H1 (cell line): Measurements from ENCODE around the gene HSPA5. TPM values are rescaled to one million over a fixed set of nuclear protein-coding genes. Genes with fewer than 3 reads are reported as not detected.

ENCODE experiments used
- CTCF ChIA-PET: fragments of 300-600 bp; sonication (Branson Sonifier 250); formaldehyde crosslinking; loops from one replicate; lab custom pipeline; 2021; ENCODE audit not compliant: partially characterized antibody; lab: Charles Lee
- POLR2A ChIA-PET: fragments of 300-600 bp; sonication (Branson Sonifier 250); formaldehyde crosslinking; loops from one replicate; lab custom pipeline; 2021; ENCODE audit warnings: inconsistent platforms; ENCODE audit not compliant: partially characterized antibody; lab: Charles Lee
- DNase-seq, 2 experiments: peaks; one replicate each; pipeline versions ENCODE4 v3.0.0 to v3.0.0-alpha.2; 2010 to 2022; ENCODE audit warnings: low spot score in 2 of 2, low read depth in 1 of 2, mixed read lengths in 1 of 2
- FAIRE-seq: peaks from 2 replicates; lab custom pipeline; 2011; peaks lifted over from hg19 to GRCh38; lab: Jason Lieb, UNC
- H2AFZ ChIP-seq: 2 replicates; pipeline ENCODE4 v1.8.1; 2012; ENCODE audit warnings: low read length, inconsistent platforms
- H2AK5ac ChIP-seq: 2 replicates; pipeline ENCODE4 v1.6.1; 2013; ENCODE audit warnings: low read depth, low read length
- H2BK120ac ChIP-seq: replicated peaks from 2 replicates; pipeline ENCODE3; 2013; ENCODE audit warnings: low read depth, low read length, inconsistent platforms
- H2BK12ac ChIP-seq: 2 replicates; pipeline ENCODE4 v1.6.1; 2013; ENCODE audit warnings: low read depth, low read length
- H2BK15ac ChIP-seq: 2 replicates; pipeline ENCODE4 v1.6.1; 2013; ENCODE audit warnings: low read length
- H2BK20ac ChIP-seq: 2 replicates; pipeline ENCODE4 v1.6.1; 2013; ENCODE audit warnings: low read length
- H2BK5ac ChIP-seq: 2 replicates; pipeline ENCODE4 v1.6.1; 2013; ENCODE audit warnings: low read depth, low read length
- H3K14ac ChIP-seq: 2 replicates; pipeline ENCODE4 v1.6.1; 2013; ENCODE audit warnings: inconsistent platforms; ENCODE audit not compliant: insufficient read length
- H3K18ac ChIP-seq: 2 replicates; pipeline ENCODE4 v1.6.1; 2013; ENCODE audit warnings: low read length; ENCODE audit errors: extremely low read depth
- H3K23ac ChIP-seq: 2 replicates; pipeline ENCODE4 v1.6.1; 2013; ENCODE audit warnings: inconsistent platforms; ENCODE audit not compliant: insufficient read length
- H3K23me2 ChIP-seq: 2 replicates; pipeline ENCODE4 v1.6.1; 2013; ENCODE audit warnings: low read depth, low read length
- H3K27ac ChIP-seq: 2 replicates; pipeline ENCODE4 v1.6.1; 2011; ENCODE audit warnings: low read depth, low read length, inconsistent platforms
- H3K27me3 ChIP-seq, 4 experiments: replicated peaks in 1 of 4; 1 replicate in 1 of 4; 2 replicates in 3 of 4; pipeline versions ENCODE4 v1.6.1 to v1.8.1; 2011 to 2013; ENCODE audit warnings: low read length in 3 of 4, mild to moderate bottlenecking in 3 of 4, inconsistent platforms in 2 of 4, mixed read lengths in 2 of 4, moderate library complexity in 1 of 4; ENCODE audit not compliant: control insufficient read depth in 3 of 4, insufficient read depth in 3 of 4; ENCODE audit errors: extremely low read depth in 1 of 4
- H3K36me3 ChIP-seq, 4 experiments: 2 replicates each; pipeline versions ENCODE4 v1.6.1 to v1.8.1; 2011 to 2013; ENCODE audit warnings: mild to moderate bottlenecking in 4 of 4, low read length in 3 of 4, moderate library complexity in 2 of 4, control low read depth in 1 of 4, inconsistent platforms in 1 of 4; ENCODE audit not compliant: insufficient read depth in 4 of 4, control insufficient read depth in 2 of 4
- H3K4ac ChIP-seq: replicated peaks from 2 replicates; pipeline ENCODE3; 2013; ENCODE audit warnings: low read length, low read depth, mixed read lengths, inconsistent platforms; ENCODE audit not compliant: insufficient read length
- H3K4me1 ChIP-seq, 4 experiments: replicated peaks in 1 of 4; 1 replicate in 1 of 4; 2 replicates in 3 of 4; pipeline versions ENCODE4 v1.6.1 to v1.8.1; 2011 to 2013; ENCODE audit warnings: low read length in 3 of 4, inconsistent platforms in 2 of 4, mixed read lengths in 1 of 4; ENCODE audit not compliant: insufficient read depth in 4 of 4, control insufficient read depth in 3 of 4
- H3K4me2 ChIP-seq, 2 experiments: 2 replicates each; pipeline versions ENCODE4 v1.6.1 to v1.8.1; 2011 to 2013; ENCODE audit warnings: low read depth in 2 of 2, low read length in 2 of 2, control low read depth in 1 of 2, inconsistent platforms in 1 of 2, mild to moderate bottlenecking in 1 of 2; ENCODE audit not compliant: insufficient read depth in 1 of 2
- H3K4me3 ChIP-seq, 4 experiments: fragments of 200-600, 300-600 bp in 1 of 4; sonication (generic), shearing (Covaris generic), sonication (Bioruptor Twin) in 1 of 4; 2 replicates each; pipeline versions ENCODE4 v1.5.1 to v1.8.1; 2011 to 2016; ENCODE audit warnings: low read length in 4 of 4, low read depth in 3 of 4, control low read depth in 2 of 4, inconsistent platforms in 2 of 4, mild to moderate bottlenecking in 2 of 4, mixed read lengths in 1 of 4, moderate library complexity in 1 of 4; ENCODE audit not compliant: insufficient read depth in 2 of 4; ENCODE audit errors: extremely low read depth in 1 of 4
- H3K56ac ChIP-seq: replicated peaks from 2 replicates; pipeline ENCODE3; 2013; ENCODE audit warnings: low read depth, mild to moderate bottlenecking, mixed read lengths, low read length, inconsistent platforms; ENCODE audit not compliant: insufficient read length
- H3K79me1 ChIP-seq: 2 replicates; pipeline ENCODE4 v1.6.1; 2013; ENCODE audit warnings: low read depth, low read length, control low read depth
- H3K79me2 ChIP-seq, 2 experiments: 2 replicates each; pipeline versions ENCODE4 v1.6.1 to v1.8.1; 2012 to 2013; ENCODE audit warnings: low read length in 2 of 2, mild to moderate bottlenecking in 2 of 2, inconsistent platforms in 1 of 2; ENCODE audit not compliant: insufficient read depth in 2 of 2, control insufficient read depth in 1 of 2
- H3K9ac ChIP-seq, 4 experiments: replicated peaks in 1 of 4; 1 replicate in 1 of 4; 2 replicates in 3 of 4; pipeline versions ENCODE4 v1.6.1 to v1.8.1; 2011 to 2013; ENCODE audit warnings: low read depth in 3 of 4, low read length in 3 of 4, control low read depth in 2 of 4, mild to moderate bottlenecking in 2 of 4, moderate library complexity in 2 of 4, inconsistent platforms in 1 of 4; ENCODE audit errors: extremely low read depth in 1 of 4
- H3K9me3 ChIP-seq, 2 experiments: 2 replicates each; pipeline versions ENCODE4 v1.6.1 to v1.8.1; 2012 to 2013; ENCODE audit warnings: mild to moderate bottlenecking in 2 of 2, moderate library complexity in 2 of 2, control low read depth in 1 of 2, inconsistent platforms in 1 of 2, low read depth in 1 of 2, low read length in 1 of 2, mixed read lengths in 1 of 2; ENCODE audit not compliant: insufficient read depth in 2 of 2
- H4K20me1 ChIP-seq, 2 experiments: replicated peaks in 1 of 2; 2 replicates each; pipeline versions ENCODE3 to v1.8.1; 2011 to 2013; ENCODE audit warnings: inconsistent platforms in 2 of 2, low read length in 2 of 2, mild to moderate bottlenecking in 1 of 2; ENCODE audit not compliant: insufficient read depth in 2 of 2, control insufficient read depth in 1 of 2
- H4K5ac ChIP-seq: 2 replicates; pipeline ENCODE4 v1.6.1; 2013; ENCODE audit warnings: low read length, low read depth, mixed read lengths, inconsistent platforms; ENCODE audit not compliant: insufficient read length
- H4K8ac ChIP-seq: 2 replicates; pipeline ENCODE4 v1.8.0; 2013; ENCODE audit warnings: mild to moderate bottlenecking, moderate library complexity, low read length, inconsistent platforms; ENCODE audit not compliant: insufficient read depth; ENCODE audit errors: extremely low read depth
- H4K91ac ChIP-seq: replicated peaks from 2 replicates; pipeline ENCODE3; 2013; ENCODE audit warnings: low read length, mixed read lengths, inconsistent platforms; ENCODE audit not compliant: insufficient read length
- CTCF ChIP-seq, 3 experiments: IDR thresholded peaks; 1 replicate in 2 of 3; 2 replicates in 1 of 3; pipeline versions ENCODE4 v1.5.1 to v1.6.1; 2011; ENCODE audit warnings: low read length in 3 of 3, mild to moderate bottlenecking in 3 of 3, inconsistent platforms in 2 of 3, low read depth in 1 of 3, moderate library complexity in 1 of 3; ENCODE audit not compliant: insufficient read depth in 1 of 3; ENCODE audit errors: control extremely low read depth in 1 of 3
- MAFK ChIP-seq: IDR thresholded peaks from 2 replicates; pipeline ENCODE4 v1.6.1; 2012; ENCODE audit warnings: low read depth, mild to moderate bottlenecking, improper control_type of control experiment, low read length
- POLR2AphosphoS5 ChIP-seq: IDR thresholded peaks from 2 replicates; pipeline ENCODE4 v1.6.1; 2011; ENCODE audit warnings: low read depth, low read length
- RAD21 ChIP-seq, 2 experiments: IDR thresholded peaks in 1 of 2; conservative IDR thresholded peaks in 1 of 2; 2 replicates each; pipeline ENCODE4 v1.6.1; 2011; ENCODE audit warnings: low read depth in 2 of 2, low read length in 2 of 2, improper control_type of control experiment in 1 of 2, inconsistent platforms in 1 of 2, mild to moderate bottlenecking in 1 of 2, moderate library complexity in 1 of 2
- WGBS, 2 experiments: shearing (Covaris generic) in 1 of 2; methylation state at CpG; one replicate each; pipeline versions ENCODE4 v1.1.6 to v1.1.7; 2013 to 2015; ENCODE audit warnings: low lambda C conversion rate in 2 of 2, mixed read lengths in 2 of 2, inconsistent platforms in 1 of 2, low coverage in 1 of 2, missing lambda C conversion rate in 1 of 2; ENCODE audit not compliant: insufficient replicate concordance in 2 of 2, insufficient coverage in 1 of 2, insufficient read length in 1 of 2; ENCODE audit errors: extremely low coverage in 1 of 2, missing lambda C conversion rate in 1 of 2; 5-methylcytosine and 5-hydroxymethylcytosine counted together
- polyA plus RNA-seq, 7 experiments: library from polyadenylated mRNA; depleted of rRNA in 3 of 7; stranded (reverse) in 5 of 7; unstranded in 2 of 7; fragments of >200 nt in 5 of 7; fragments of 200-250 nt in 2 of 7; gene quantifications; 1 replicate in 5 of 7; 2 replicates in 1 of 7; 4 replicates in 1 of 7; pipeline versions ENCODE4 v1.2.1 to v1.2.3, GENCODE V29; 2011 to 2013; ENCODE audit warnings: missing spikeins in 2 of 7, mixed read lengths in 2 of 7
- total RNA-seq: library from RNA; stranded (reverse); fragmentation: NEBNext Ultra II Directional; extraction: Animal tissue kit (Norgen Biotek cat#: 25700); gene quantifications from 2 replicates; pipeline ENCODE4 v1.2.1, GENCODE V29; 2021

Gene HSPA5
- total and polyA plus RNA-seq, 2 of the 8 experiments (the other 6 are each of a cell fraction or from before 2014, with no cell fraction given), result 91.3 to 352 TPM

DNA sequence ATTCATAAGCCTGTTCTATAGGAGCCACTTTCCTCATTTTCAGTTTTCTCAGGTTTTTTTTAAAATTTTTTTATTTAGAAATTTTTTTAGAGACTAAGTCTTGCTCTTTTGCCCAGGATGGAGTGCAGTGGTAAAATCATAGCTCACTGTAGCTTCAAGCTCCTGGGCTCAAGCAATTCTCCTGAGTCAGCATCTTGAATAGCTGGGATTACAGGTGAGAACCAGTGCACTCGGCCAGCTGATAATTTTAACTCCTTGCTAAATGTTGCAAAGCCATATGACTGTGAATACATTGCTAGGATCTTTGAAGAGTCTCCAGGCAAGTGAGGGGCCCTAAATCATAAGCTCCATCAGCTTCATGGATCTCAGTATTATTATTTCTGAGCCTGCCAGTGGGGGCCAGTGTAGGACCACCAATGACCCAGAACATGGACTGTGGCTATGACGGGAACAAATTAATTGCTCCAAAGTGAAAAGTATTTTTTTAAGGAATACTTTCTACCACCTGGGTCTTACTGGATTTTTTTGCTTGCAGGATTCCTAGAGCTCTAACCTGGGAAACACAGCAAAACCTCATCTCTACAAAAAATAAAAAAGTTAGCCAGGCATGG, 14.7 kb upstream of the HSPA5 start:
- Histone ChIP-seq H3K18ac (no peak overlapping the region), H3K36me3 (no peaks in the 10 kb centered on the region), H3K79me1 (no peaks in the 10 kb centered on the region), H3K4ac (no peak overlapping the region), H2AFZ (no peak overlapping the region), H3K23ac (no peak overlapping the region), H4K5ac (no peak overlapping the region), H3K56ac (no peak overlapping the region), H3K4me2 (no peak overlapping the region), H2BK12ac (no peak overlapping the region), H3K23me2 (no peaks in the 10 kb centered on the region), H3K14ac (no peak overlapping the region), H3K27ac (no peak overlapping the region), H2AK5ac (no peak overlapping the region), H3K9ac (no peak overlapping the region), H3K79me2 (no peaks in the 10 kb centered on the region), H4K8ac (no peak overlapping the region), H3K27me3 (no peaks in the 10 kb centered on the region), H2BK5ac (no peak overlapping the region), H4K20me1 (no peaks in the 10 kb centered on the region), H3K4me3 (no peak overlapping the region), H3K9me3 (no peaks in the 10 kb centered on the region), H4K91ac (no peak overlapping the region), H2BK120ac (no peak overlapping the region), H2BK15ac (no peak overlapping the region), H3K4me1 (no peaks in the 10 kb centered on the region), H2BK20ac (no peak overlapping the region)
- FAIRE-seq (no peak), DNase-seq (no peak)
- CTCF ChIA-PET, result interaction anchor here (0.7 to 2.9 kb wide), 27 partner anchors 11 to 1186 kb away, joined by 3 to 24 read pairs (median 5); partner anchors contain the start of gene HSPA5
- TF ChIP-seq RAD21 (IDR thresholded peaks at IDR 0.05 in 1 of 2, conservative IDR thresholded peaks at IDR 0.05 in 1 of 2; ENCODE audit: low read depth in 2 of 2, low read length in 2 of 2) (peak; percentile 83 to 85), CTCF (IDR thresholded peaks at IDR 0.05; ENCODE audit: control extremely low read depth in 1 of 3, insufficient read depth in 1 of 3, low read depth in 1 of 3, low read length in 3 of 3) (peak; percentile 42 to 60 (median 50)), MAFK (peak; percentile 72), POLR2AphosphoS5 (no peak)
- POLR2A ChIA-PET, result interaction anchor here (1.2 to 3.0 kb wide), 3 partner anchors 12 to 56 kb away, joined by 3 to 19 read pairs (median 4); partner anchors contain the start of gene HSPA5
- 84% methylated on average over 2 of the region's 2 CpGs; no CpG with 5 or more reads in 1 of the 2 experiments for WGBS, 2 experiments
